CD4-positive, alpha-beta T cell treated with Interleukin-4 for 1 hour (primary cell): Measurements from ENCODE around the gene LMTK2.

Source experiments
- DNase-seq, 2 donors: peaks; one replicate each; pipeline ENCODE4 v3.0.0-alpha.2; 2020 to 2022

Gene LMTK2

GRCh38 chr7:98222533-98223195 is 116.0 kb downstream of the LMTK2 start:
- DNase-seq, result no peak

DNA sequence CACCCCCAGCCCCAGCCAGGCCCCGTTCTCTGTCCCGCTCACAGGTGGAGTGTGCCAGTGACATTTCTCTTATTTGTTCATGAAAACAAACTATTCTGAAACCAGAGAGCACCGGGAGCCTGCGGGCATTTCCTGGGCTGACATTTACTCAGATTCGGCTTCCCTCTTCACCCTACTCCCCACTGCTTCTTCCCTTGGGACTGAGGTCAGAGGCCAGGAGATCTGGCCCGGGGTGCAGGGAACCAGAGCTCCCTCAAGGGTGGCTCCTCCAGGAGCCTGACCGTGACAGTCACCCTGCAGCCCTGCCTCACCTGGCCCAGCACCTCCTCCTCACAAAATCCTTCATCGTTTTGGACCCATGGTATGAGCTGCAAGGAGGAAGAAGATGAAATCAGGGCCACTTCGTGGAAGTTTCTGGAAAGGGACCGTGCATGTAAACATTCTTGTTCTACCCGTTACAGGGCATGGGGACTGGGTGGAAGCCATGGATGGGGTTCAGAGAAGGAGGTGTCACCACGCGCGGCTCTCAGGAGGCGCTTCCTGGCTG is 116.8 kb downstream of the LMTK2 start:
- no peak for DNase-seq

DNA sequence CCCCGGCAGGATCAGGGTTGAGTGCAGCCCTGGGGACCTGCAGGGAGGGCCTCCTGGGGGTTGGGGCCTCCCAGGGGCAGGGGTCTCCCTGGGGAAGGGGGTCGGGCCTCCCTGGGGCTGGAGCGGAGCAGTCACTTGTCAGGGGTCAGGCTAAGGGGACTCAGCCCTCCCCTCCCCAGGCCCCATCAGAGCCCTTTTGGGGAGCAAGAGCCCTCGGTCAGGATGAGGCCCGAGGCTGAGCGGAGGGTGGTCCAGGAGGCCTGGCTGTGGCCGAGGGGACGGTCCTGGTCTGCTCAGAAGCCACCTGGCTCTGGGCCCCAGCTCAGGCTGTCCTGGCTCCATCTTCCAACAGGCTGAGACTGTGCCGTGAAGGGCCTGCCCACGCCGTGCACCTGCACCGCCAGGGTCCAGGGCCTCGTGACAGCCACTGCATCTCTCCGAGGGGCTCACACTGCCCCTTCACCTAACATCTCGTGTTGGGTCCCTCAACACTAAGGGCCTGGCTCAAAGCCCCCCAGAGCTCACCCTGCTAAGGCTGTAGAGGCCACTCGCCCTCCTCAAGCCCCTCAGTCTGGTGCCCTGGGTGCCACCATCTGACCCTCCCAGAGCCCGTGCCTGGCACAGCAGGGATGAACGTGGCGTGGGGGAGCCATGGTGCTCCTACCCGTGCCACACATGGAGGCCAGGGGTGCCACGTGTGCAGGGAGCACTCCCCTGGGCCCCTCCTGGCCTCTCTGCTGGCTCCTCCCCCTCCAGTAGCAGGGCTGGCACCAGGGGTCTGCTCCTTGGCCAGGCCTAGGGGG is 117.4 kb downstream of the LMTK2 start:
- DNase-seq, result no peak

GRCh38 chr7:98224701-98225181 is 118.1 kb downstream of the LMTK2 start:
- DNase-seq, result no peak

DNA sequence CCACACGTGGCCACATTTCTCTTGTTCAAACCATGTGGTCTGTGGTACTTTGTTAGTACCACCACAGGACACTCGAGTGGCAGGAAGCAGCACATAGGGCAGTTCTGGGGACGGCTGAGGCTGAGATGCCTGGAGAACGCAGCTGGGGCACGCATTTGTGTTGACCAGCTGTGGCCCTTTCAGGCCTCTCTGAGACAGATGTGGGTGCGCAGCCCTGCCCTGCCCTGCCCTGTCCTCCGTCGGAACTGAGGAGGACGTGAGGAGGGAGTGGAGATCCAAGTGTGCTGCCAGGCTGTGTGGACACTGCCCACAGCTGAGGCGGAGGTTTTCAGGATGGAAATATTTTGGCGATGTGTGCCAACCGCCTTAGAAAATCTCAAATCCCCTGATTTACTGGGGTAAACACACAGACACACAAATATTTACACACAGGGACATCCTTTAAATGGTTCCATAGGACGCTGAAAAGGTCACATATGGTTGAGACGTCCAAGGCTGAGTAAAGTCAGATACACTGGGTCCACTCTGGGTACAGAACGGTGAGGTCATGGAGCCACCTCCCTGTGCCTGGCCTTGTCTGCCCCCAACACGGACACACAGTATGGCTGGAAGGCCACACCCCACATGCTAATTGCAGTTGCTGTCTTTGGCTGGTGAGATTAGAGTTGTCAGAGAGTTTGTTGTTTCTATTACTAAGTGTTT is 119.4 kb downstream of the LMTK2 start:
- no peak for DNase-seq

DNA sequence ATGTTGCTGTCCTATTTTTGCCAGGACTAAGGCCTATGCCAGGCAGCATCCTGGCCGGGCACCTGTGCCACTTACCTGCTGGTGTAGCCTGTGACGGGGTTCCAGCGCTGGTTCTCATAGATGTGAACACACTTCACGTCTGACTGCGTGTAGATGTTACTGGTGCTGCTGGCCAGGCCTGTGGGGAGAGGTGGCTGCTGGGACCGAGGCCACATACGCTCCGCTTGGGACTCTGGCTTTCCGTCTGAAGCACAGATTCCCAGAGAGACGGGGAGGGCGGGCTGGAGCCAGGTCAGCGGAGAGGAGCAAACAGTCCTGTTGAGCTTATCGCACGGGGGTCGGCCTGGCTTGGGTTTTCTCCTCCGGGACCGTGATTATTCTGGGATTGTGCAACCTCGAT is 121.3 kb downstream of the LMTK2 start:
- DNase-seq, result no peak

DNA sequence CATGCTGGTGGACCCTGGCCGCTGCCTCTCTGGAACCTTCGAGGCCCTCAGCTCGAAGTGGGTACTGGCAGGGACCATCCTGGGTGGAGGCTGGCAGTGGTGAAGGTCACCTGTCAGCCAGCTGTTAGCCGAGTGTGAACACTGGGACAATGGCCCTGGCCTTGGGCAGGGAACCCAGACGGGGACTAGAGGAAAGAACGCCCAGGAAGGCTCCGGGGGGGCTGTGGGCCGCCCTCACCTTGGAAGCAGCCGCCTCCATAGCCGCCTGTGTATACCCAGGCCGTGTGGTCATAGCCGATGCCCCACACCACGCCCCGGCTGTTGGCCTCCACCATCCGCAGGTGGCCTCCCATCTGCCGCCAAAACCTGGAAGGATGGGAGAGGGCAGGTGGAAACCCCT is 122.1 kb downstream of the LMTK2 start:
- DNase-seq, result no peak

DNA sequence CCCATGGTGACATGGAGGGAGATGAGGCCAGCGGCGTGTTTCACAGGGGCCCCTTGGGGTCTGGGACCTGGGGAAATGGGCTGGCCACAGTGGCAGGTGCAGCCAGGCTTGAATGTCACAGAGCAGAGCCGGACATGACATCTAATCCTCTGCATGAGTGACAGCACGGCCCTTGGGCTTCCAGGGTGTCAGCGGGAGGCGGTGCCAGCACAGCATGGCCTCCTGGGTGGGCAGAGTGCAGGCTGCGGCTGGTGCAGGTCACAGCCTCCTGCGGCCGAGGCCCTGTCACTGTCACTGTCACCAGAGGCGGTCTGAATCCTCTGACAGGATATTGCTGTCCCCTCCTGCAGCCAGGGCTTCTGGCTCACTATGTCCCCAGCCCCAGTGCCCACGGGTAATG is 122.8 kb downstream of the LMTK2 start:
- no peak for DNase-seq

DNA sequence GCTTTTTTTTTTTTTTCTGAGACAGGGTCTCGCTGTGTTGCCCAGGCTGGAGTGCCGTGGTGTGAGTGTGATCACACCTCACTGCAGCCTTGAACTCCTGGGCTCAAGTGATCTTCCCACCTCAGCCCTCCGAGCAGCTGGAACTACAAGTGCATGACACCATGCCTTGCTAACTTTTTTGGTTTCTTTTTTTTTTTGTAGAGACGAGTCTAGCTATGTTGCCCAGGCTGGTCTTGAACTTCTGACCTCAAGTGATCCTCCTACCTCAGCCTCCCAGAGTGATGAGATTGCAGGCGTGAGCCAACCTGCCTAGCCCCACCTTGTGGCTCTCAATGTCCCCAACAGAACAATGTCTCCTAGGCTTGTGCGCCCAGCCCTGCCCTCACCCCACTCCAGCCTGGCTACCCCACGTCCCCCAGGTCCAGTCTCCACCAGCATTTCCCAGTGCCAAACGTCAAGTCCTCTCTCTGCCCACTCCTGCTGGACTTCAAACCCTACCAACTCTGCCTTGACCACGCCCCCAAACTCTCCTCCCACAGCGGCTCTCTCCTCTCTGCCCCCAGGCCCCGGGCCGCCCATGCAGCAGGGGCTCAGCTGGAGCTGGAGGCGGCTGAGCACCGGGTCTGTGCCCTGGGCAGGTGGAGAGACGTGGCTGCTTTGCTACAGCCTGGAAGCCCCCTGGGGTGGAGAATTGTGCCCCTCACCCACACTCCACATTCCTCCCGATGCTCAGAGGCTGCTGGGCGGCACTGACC is 123.5 kb downstream of the LMTK2 start:
- DNase-seq, result no peak

DNA sequence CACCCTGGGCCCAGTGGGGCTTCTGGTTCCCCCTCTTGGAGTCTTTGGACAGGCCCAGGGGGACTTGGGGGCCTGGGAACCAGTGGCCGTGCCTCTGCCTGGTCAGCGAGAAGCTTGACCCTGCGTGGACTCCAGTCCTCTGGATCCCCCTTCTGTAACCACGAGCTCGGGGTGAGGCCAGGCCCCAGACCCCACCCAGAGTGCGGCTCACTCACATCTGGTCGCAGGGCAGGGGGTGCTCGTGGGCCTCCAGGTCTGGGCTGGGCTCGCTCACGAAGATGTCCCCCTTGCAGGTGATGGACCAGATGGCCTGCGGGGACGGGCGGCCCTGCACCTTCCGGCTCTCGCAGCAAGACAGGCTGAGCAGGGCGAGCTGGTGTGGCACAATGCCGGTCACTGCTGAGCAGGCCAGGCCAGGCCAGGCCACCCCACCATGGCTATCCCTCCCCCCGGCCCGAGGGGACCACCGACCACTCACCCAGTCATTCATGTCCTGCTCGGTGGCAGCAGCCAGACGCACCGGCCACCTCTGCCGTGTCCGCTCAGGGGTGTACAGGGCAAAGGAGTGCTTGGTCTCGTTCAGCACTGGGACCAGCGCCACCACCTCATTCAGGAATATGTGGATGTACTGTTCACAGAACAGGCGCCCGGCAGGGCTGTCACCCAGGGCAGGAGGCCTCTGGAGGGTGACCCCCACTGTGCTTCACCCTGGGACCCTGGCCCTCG is 124.2 kb downstream of the LMTK2 start:
- no peak for DNase-seq

DNA sequence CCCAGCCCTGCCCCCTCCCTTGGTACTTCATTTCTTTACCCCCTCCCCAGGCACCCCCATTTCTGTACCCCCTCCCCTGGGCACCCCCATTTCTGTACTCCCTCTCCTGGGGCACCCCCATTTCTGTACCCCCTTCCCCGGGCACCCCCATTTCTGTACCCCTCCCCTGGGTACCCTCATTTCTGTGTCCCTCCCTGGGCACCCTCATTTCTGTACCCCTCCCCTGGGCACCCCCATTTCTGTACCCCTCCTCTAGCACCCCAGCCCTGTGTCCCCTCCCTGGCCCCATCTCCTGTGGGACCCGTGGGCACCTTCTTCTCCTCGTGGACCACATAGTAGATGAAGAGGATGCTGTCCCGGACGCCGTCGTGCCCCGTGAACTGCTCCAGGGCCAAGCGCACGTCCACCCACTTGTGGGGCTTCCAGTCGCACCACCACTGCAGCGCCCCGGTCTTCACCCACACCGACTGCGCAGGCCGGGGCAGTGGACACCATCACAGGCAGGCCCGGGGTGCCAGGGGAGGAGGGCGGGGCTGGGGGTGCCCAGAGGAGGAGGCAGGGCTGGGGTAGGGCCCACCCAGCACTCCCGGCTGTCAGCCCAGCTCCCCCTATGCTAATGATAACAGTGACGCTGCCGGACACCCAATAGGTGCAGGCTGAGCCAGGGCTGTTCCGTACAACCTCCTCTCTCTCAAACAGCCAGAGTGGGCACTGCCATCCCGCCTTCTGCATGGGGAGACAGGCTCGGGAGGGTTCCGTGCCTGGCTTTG is 125.0 kb downstream of the LMTK2 start:
- DNase-seq, result no peak

DNA sequence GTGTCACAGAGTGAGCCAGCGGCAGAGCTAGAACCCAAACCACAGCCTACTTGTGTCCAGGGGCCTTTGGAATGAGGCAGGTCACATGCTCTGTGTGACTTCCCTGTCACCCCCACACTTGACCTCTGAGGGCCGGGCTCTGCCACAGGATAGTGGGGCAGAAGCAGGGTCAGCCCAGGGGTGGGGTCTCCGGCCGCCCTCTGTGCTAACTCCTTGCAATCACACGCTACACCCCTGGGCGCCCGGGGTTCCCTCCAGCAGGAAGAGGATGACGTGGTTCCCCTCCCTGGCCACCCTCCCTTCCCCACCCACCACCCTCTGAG is 125.6 kb downstream of the LMTK2 start:
- no peak for DNase-seq

DNA sequence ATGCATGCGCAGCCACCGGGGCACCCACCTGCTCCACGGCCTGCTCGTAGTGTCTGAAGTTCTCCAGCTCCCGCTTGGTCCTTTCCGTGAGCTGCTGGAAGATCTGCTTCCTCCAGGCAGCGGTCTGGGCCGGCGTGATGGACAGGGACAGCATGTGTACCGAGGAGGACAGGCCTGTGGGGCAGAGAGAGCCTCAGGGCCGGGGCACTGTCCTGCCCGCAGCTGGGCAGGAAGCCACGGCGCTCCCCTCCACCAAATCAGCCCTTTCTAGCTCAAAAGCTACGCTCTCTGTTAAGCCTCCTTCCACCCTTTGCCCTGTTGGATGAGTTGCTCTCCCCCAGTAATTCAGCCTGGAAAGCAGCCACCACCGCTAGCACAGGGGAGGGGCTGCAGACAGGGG is 126.1 kb downstream of the LMTK2 start:
- DNase-seq, result no peak

DNA sequence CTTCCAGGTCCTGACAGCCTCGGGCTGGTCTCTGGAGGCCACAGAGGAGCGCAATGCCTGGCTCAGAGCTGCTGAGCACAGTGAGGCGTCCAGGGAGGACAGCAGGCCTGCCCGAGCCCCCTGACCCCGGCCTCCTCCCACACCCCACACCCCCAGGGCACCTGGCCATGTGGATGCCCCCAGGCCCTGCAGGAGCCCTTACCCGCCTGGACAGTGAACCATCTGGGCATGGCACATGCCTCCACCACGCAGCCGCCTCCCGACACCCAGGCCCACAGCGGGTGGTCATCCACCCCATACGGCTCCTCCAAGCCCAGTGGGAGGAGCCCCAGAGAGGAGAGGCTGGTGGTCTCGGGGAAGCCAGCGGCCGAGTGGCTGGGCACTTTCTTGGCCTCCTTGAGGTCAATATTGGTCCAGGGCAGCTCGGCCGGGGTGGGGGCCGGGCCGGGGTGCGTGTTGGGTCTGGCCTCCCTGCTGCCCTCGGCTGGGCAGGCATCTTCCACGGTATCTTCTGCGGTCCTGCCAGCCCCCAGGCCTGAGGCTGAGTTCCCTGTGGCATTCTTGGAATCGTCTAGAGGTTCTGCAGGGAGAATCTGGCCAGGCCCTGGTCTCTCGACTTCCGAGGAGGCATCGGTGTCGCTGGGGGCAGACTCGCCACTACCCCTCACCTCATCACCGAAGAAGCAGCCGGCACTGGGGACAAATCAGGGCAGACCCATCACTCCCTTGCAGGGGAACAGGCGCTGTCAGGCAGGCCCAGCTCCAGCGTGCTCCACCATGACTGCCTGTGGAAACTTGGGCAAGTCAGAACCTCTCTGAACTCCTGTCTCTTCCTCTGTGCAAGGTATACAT is 126.8 kb downstream of the LMTK2 start:
- no peak for DNase-seq

DNA sequence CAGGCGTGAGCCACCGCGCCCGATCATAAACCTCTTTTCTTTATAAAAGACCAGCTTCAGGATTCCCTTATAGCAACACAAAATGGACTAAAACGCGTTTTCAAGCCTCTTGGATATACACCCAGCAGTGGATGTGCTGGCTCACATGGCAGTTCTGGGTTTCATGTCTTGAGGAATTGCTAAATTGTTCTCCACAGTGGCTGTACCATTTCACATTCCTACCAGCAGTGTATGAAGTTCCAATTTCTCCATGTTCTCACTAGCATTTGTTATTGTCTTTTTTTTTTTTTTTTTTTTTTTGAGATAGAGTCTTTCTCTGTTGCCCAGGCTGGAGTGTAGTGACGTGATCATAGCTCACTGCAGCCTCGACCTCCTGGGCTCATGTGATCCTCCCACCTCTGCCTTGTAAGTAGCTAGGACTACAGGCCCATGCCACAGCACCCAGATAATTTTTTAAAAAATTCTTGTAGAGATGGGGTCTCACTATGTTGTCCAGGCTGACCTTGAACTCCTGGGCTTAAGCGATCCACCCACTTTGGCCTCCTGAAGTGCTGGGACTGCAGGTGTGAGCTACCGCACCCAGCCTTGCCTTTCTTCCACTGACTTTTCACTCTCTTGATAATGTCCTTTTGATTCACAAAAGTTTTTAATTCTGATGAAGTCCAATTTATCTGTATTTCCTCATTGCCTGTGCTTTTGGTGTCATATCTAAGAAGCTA is 127.9 kb downstream of the LMTK2 start:
- no peak for DNase-seq

DNA sequence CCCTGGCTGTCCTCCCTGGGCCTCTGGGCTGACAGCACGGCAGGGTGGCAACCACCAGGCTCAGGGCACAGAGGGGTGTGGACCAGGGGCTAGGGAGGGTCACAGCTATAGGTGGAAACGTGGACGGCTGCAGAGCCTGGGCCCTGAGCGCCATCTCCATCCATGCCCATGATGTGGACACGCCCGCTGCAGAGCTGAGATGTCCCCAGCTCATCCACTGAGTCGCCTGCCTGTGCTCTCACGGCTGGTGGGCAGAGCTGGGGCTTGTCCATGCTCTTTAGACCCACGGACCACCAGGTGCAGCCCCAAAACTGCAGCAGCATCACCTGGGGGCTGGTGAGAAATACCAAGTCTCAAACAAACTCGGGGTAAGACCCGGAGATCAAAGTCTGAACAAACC is 129.2 kb downstream of the LMTK2 start:
- DNase-seq, result no peak

GRCh38 chr7:98236355-98237185 is 129.9 kb downstream of the LMTK2 start:
- DNase-seq, result no peak

DNA sequence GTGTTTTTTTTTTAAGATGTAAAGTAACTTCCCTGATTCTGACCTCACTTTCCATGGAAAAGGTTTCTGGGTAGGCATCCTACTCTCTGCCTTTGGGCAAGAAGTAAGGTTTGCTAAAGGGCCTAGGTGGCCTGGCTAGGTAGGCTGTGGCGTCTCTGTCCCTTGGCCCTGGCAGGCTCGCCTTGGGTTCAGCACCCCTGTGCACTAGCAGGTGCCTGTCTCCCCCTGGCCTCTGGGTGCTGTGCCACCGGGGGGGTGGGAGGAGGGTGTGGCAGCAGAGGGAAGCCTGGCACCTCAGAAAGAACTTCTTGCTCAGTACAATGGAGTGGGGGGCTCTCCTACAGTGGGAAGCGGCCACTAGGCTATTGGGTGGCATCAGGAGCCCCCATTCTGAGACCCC is 131.4 kb downstream of the LMTK2 start:
- no peak for DNase-seq

GRCh38 chr7:98238976-98239375 is 132.3 kb downstream of the LMTK2 start:
- DNase-seq, result no peak
